IMR-90 (cell line): ENCODE results near the gene GPR89A. TPM values are rescaled to one million over a fixed set of nuclear protein-coding genes. Genes with fewer than 3 reads are reported as not detected.

ENCODE experiments used
- ATAC-seq: fragments of 200-7000 bp; cut with Tn5 transposase; 2 replicates; pipeline ENCODE4 v1.9.1; 2020; ENCODE audit warnings: low read depth, mild to moderate bottlenecking, moderate library complexity
- BruUV-seq: library from RNA; stranded (reverse); fragments of 400-500 nt; replicated peaks from 2 replicates; lab custom pipeline; 2021; lab: Mats Ljungman, UMichigan
- CTCF ChIA-PET: fragments of 300-600 bp; formaldehyde crosslinking; extraction: SDS; loops from one replicate; lab custom pipeline; 2021; ENCODE audit warnings: antibody characterized with exemption; lab: Yijun Ruan, JAX
- POLR2A ChIA-PET: fragments of 300-600 bp; sonication (Branson Sonifier 250); formaldehyde crosslinking; loops from one replicate; lab custom pipeline; 2022; ENCODE audit warnings: antibody characterized with exemption; ENCODE audit not compliant: unreplicated experiment; lab: Charles Lee
- DNase-seq: peaks from one replicate; pipeline ENCODE4 v3.0.0; 2013
- H2AFZ ChIP-seq: replicated peaks from 2 replicates; pipeline ENCODE3; 2013; ENCODE audit warnings: low read length, mild to moderate bottlenecking; ENCODE audit not compliant: poor library complexity
- H2AK5ac ChIP-seq: 2 replicates; pipeline ENCODE4 v1.6.1; 2013; ENCODE audit warnings: low read depth, low read length, inconsistent platforms
- H2AK9ac ChIP-seq: replicated peaks from 2 replicates; pipeline ENCODE3; 2013; ENCODE audit warnings: mild to moderate bottlenecking, low read depth, low read length, moderate library complexity; ENCODE audit not compliant: poor library complexity
- H2BK120ac ChIP-seq: 2 replicates; pipeline ENCODE4 v1.6.1; 2013; ENCODE audit warnings: low read depth, low read length, inconsistent platforms
- H2BK15ac ChIP-seq: 3 replicates; pipeline ENCODE4 v1.6.1; 2013; ENCODE audit warnings: low read depth, low read length, inconsistent platforms
- H2BK20ac ChIP-seq: 2 replicates; pipeline ENCODE4 v1.6.1; 2013; ENCODE audit warnings: low read depth, mild to moderate bottlenecking, inconsistent platforms, low read length, moderate library complexity
- H2BK5ac ChIP-seq: 2 replicates; pipeline ENCODE4 v1.6.1; 2013; ENCODE audit warnings: mild to moderate bottlenecking, low read depth, low read length, inconsistent platforms; ENCODE audit not compliant: poor library complexity, severe bottlenecking
- H3K14ac ChIP-seq: replicated peaks from 2 replicates; pipeline ENCODE4 v1.6.1; 2013; ENCODE audit warnings: low read depth, low read length, inconsistent platforms
- H3K18ac ChIP-seq: 2 replicates; pipeline ENCODE4 v1.6.1; 2013; ENCODE audit warnings: low read depth, low read length, control low read depth
- H3K23ac ChIP-seq: 2 replicates; pipeline ENCODE4 v1.6.1; 2013; ENCODE audit warnings: low read depth, low read length, inconsistent platforms
- H3K27ac ChIP-seq: 2 replicates; pipeline ENCODE4 v1.5.1; 2013; ENCODE audit warnings: mild to moderate bottlenecking, control low read depth, low read length; ENCODE audit not compliant: insufficient read depth
- H3K27me3 ChIP-seq: 2 replicates; pipeline ENCODE4 v1.6.1; 2013; ENCODE audit warnings: low read length; ENCODE audit not compliant: control insufficient read depth, insufficient read depth
- H3K36me3 ChIP-seq: 2 replicates; pipeline ENCODE4 v1.6.1; 2013; ENCODE audit warnings: low read length, mixed read lengths; ENCODE audit not compliant: control insufficient read depth, insufficient read depth
- H3K4ac ChIP-seq: 2 replicates; pipeline ENCODE4 v1.6.1; 2013; ENCODE audit warnings: low read depth, low read length, inconsistent platforms
- H3K4me1 ChIP-seq: 2 replicates; pipeline ENCODE4 v1.6.1; 2013; ENCODE audit warnings: low read length, mixed read lengths; ENCODE audit not compliant: control insufficient read depth, insufficient read depth
- H3K4me2 ChIP-seq: 2 replicates; pipeline ENCODE4 v1.6.1; 2013; ENCODE audit warnings: low read depth, mild to moderate bottlenecking, control low read depth, low read length, moderate library complexity
- H3K4me3 ChIP-seq: 2 replicates; pipeline ENCODE4 v1.5.1; 2013; ENCODE audit warnings: low read depth, mild to moderate bottlenecking, control low read depth, low read length, moderate library complexity; ENCODE audit not compliant: insufficient read depth
- H3K56ac ChIP-seq: 2 replicates; pipeline ENCODE4 v1.6.1; 2013; ENCODE audit warnings: low read length, inconsistent platforms; ENCODE audit not compliant: insufficient read depth; ENCODE audit errors: extremely low read depth
- H3K79me1 ChIP-seq, 2 experiments: 2 replicates each; pipeline ENCODE4 v1.6.1; 2013; ENCODE audit warnings: low read length in 2 of 2, inconsistent platforms in 1 of 2, low read depth in 1 of 2
- H3K9ac ChIP-seq: 2 replicates; pipeline ENCODE4 v1.6.1; 2013; ENCODE audit warnings: low read depth, low read length, control low read depth
- H3K9me1 ChIP-seq: 2 replicates; pipeline ENCODE4 v1.6.1; 2013; ENCODE audit warnings: low read length, inconsistent platforms; ENCODE audit not compliant: insufficient read depth
- H3K9me3 ChIP-seq: 2 replicates; pipeline ENCODE4 v1.6.1; 2013; ENCODE audit warnings: low read length; ENCODE audit not compliant: control insufficient read depth, insufficient read depth
- H4K20me1 ChIP-seq: 2 replicates; pipeline ENCODE4 v1.6.1; 2013; ENCODE audit warnings: low read length, inconsistent platforms; ENCODE audit not compliant: insufficient read depth
- H4K5ac ChIP-seq: 2 replicates; pipeline ENCODE4 v1.6.1; 2013; ENCODE audit warnings: mild to moderate bottlenecking, low read depth, low read length, control low read depth
- H4K8ac ChIP-seq, 2 experiments: 2 replicates each; pipeline ENCODE4 v1.6.1; 2013; ENCODE audit warnings: low read depth in 2 of 2, low read length in 2 of 2, control low read depth in 1 of 2, inconsistent platforms in 1 of 2
- H4K91ac ChIP-seq: 2 replicates; pipeline ENCODE4 v1.6.1; 2013; ENCODE audit warnings: low read depth, low read length, inconsistent platforms; ENCODE audit not compliant: insufficient read depth
- CEBPB ChIP-seq: IDR thresholded peaks from 2 replicates; pipeline ENCODE4 v1.6.1; 2012; ENCODE audit warnings: low read depth, low read length, improper control_type of control experiment
- RCOR1 ChIP-seq: IDR thresholded peaks from 2 replicates; pipeline ENCODE4 v1.6.1; 2012; ENCODE audit warnings: mild to moderate bottlenecking, low read length, improper control_type of control experiment; ENCODE audit not compliant: insufficient replicate concordance
- WGBS, 2 experiments: methylation state at CpG; one replicate each; pipeline versions ENCODE4 v1.1.5 to v1.1.7; 2013; ENCODE audit warnings: missing lambda C conversion rate in 2 of 2; ENCODE audit not compliant: insufficient read length in 1 of 2; ENCODE audit errors: extremely low coverage in 2 of 2; 5-methylcytosine and 5-hydroxymethylcytosine counted together
- dilution Hi-C: fragments of 300-500 bp; cut with HindIII; formaldehyde crosslinking; loops from one replicate; pipeline ENCODE4 v1.14.3; 2018; ENCODE audit warnings: low sequenced_read_pairs; ENCODE audit not compliant: unreplicated experiment
- in situ Hi-C: fragments of 300-500 bp; cut with MboI; formaldehyde crosslinking; loops from 3 replicates; pipeline ENCODE4 v1.14.3; 2019; ENCODE audit warnings: low sequenced_read_pairs, inconsistent platforms, mixed read lengths
- intact Hi-C: fragments of 100-400 bp; cut with micrococcal nuclease; formaldehyde crosslinking; loops from 2 replicates; pipeline ENCODE4 v1.10.0; 2022
- polyA plus RNA-seq, 3 experiments: library from polyadenylated mRNA; depleted of rRNA; stranded (reverse); fragments of >200 nt; gene quantifications; 2 replicates each; pipeline ENCODE4 v1.2.3, GENCODE V29; 2012; ENCODE audit warnings: low replicate concordance in 1 of 3
- total RNA-seq: library from RNA; depleted of rRNA; stranded (reverse); fragments of >200 nt; gene quantifications from 2 replicates; pipeline ENCODE4 v1.2.3, GENCODE V29; 2012

GPR89A gene
- total and polyA plus RNA-seq, 2 of the 4 experiments (the other 2 are of a cell fraction) = 13.5 to 29.0 TPM

DNA sequence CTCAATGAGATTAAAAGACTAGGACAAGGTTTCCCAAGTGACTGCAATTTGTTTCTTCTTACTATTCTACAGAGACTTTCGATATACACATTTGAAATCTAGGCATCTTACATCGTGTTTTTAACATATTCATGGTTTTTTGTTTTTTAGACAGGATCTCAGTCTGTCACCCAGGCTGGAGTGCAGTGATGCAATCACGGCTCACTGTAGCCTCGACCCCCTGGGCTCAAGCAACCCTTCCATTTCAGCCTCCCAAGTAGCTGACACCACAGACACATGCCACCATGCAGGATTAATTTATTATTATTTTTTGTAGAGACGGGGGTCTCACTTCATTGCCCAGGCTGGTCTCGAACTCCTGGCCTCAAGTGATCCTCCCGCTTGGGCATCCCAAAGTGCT is 97.8 kb downstream of the GPR89A start:
- H3K14ac ChIP-seq = no peak overlapping the region
- H3K4ac ChIP-seq = no peak overlapping the region
- no peak overlapping the region for H2AK9ac ChIP-seq
- H4K8ac ChIP-seq = no peak overlapping the region
- no peak overlapping the region for H2BK120ac ChIP-seq
- peaks cover 17% of the 10 kb centered on the region for H3K4me1 ChIP-seq
- no peaks in the 10 kb centered on the region for H3K36me3 ChIP-seq
- BruUV-seq = no TSS peak
- H3K4me2 ChIP-seq = no peak overlapping the region
- H2AK5ac ChIP-seq = no peak overlapping the region
- no peak overlapping the region for H2AFZ ChIP-seq
- dilution Hi-C loops = no loop called here
- H2BK15ac ChIP-seq = no peak overlapping the region
- H3K27me3 ChIP-seq = no peaks in the 10 kb centered on the region
- H2BK5ac ChIP-seq = no peak overlapping the region
- ChIA-PET CTCF (no interaction called here), POLR2A (no interaction called here)
- H4K5ac ChIP-seq = no peak overlapping the region
- in situ Hi-C loops = no loop called here
- H3K9ac ChIP-seq = no peak overlapping the region
- H3K18ac ChIP-seq = no peak overlapping the region
- no peaks in the 10 kb centered on the region for H3K9me3 ChIP-seq
- H3K27ac ChIP-seq = no peak overlapping the region
- H4K91ac ChIP-seq = no peak overlapping the region
- intact Hi-C loops = no loop called here
- ATAC-seq = no peak
- no peak overlapping the region for H3K23ac ChIP-seq
- WGBS, 2 experiments = 80% methylated on average over 2 of the region's 7 CpGs; no CpG with 5 or more reads in 1 of the 2 experiments
- peaks cover 15% of the 10 kb centered on the region for H3K9me1 ChIP-seq
- peak; percentile 50; the same call in 1 of the 2 replicates for TF ChIP-seq CEBPB
- no peak for TF ChIP-seq RCOR1
- no peaks in the 10 kb centered on the region for H4K20me1 ChIP-seq
- H3K79me1 ChIP-seq = no peaks in the 10 kb centered on the region
- H2BK20ac ChIP-seq = no peak overlapping the region
- no peak overlapping the region for H3K56ac ChIP-seq
- no peak overlapping the region for H3K4me3 ChIP-seq
- no peak for DNase-seq
